NCI-H510A (cell line): ENCODE measurements around the gene LYG2.
"Not testable (repeated sequence)": the region's sequence is repeated elsewhere in the genome, so short reads cannot be mapped to it uniquely, and the experiment has no call there.

Experiments used
- DNase-seq: peaks from one replicate; lab custom pipeline; 2025; lab: John Stamatoyannopoulos, UW

The LYG2 gene, protein sequence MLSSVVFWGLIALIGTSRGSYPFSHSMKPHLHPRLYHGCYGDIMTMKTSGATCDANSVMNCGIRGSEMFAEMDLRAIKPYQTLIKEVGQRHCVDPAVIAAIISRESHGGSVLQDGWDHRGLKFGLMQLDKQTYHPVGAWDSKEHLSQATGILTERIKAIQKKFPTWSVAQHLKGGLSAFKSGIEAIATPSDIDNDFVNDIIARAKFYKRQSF

DNA sequence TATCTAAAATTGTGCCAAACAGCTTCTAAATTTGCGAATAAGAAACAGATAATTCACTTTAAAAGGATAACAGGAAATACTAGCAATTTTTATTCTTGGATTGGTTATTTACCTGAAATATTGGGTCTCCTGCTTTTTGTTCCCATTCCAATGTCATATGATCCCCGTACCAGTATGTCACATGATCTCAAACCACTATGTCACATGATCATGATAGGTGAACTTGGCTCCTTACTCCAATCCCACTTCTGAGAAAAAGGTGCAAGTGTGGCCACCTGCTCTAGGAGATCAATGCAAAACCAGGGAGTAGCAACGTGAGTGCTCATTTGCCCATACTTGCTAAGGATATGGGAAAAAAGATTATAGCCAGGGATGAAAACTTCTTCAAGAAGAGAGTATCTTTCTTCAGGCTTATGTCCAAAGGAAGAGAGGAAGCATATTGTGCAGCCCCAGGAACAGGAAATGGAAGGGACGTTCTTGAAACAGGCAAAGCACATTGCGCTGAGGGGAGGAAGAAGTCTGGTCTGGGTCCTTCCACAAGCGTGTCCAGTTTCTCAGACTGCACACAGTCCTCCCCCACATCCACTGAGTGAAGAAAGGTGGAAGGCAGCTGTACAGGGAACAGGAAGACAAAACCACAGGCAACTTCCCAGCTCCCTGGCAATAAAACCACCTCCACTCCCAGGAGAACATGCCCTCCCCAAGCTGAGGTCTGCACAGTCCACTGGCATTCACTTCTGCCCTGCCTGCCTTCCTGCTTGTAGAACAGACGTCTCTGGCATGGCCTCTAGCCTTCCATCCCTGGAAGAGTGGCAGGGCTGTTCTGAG, at the start of gene LYG2:
Gene LYG2 (minus strand): TSS at position 176 of the 828 bp plus-strand sequence. CDS start 1,406 bp downstream, outside the sequence.
- no peak for DNase-seq

DNA sequence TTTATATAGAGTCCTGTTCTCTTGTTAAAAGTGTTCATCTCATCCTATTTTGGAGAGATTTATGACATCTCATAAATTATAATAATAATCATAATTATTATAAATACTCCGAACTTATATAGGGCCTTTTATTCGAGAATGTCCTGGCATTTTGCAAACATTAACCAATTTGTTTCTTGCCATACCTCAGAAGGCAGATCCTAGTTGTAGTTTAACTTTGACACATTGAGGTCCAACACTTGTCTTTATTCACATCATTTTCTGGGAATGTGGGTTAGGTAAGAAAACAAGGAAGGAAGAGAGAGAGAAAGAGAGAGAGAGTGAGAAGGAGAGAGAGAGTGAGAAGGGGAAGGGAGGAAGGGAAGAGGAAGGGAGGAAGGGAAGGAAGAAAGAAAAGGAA, 45.6 kb upstream of the LYG2 start, which contains the start of gene LYG1:
Gene LYG1 (minus strand): TSS at position 101 of the 400 bp plus-strand sequence. CDS start 5,527 bp downstream, outside the sequence.
- DNase-seq: not testable (repeated sequence)

DNA sequence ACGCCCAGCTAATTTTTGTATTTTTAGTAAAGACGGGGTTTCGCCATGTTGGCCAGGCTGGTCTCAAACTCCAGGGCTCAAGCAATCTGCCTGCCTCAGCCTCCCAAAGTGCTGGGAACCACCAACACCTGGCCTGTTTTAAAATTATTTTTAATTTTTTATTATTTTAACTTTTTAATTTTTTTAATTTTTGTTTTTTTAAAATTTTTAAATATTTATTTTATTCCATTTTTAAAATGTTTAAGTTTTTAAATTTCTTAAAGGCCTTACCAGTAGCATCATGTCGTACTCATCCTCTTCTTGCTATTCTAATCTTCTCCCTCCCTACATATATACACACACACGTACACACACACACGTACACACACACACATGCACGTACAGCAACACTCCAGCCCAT, 44.1 kb upstream of the LYG2 start:
- no peak for DNase-seq

DNA sequence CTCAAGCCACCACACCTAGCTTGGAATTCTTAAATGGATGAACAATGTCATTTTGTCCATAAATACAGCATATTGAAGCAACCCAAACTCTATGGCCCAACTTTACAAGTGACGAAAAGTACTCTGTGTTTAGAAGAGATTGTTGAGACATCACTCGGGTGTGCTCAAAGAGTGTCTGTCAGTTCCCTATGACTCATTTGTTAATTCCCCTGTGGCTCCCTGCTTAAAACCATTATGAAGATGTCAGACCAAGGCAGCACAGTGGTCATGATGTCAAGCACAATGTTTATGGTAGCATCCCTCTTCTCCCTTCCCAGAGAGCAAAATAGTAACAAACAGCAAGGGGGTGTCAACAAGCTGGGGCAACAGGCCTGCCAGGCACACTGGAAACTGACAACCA, 42.5 kb upstream of the LYG2 start:
- DNase-seq: no peak

DNA sequence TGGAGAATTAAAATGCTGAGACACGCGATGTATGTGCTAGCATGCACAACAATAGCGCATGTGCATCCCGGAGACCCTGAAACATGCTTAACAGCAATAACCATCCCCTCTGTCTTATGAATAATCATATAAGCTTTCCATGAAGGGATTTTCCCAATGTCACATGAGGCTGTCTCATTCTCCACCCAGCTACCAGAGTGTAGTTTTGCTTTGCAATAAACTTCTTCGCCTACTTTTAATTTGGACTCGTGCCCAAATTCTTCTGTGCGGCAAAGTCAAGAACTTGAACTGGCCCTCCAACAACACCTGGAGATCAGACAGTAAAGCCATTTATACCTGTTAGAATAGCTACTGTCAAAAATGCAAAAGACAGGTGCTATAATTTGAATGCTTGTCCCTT, 30.1 kb upstream of the LYG2 start:
- no peak for DNase-seq

DNA sequence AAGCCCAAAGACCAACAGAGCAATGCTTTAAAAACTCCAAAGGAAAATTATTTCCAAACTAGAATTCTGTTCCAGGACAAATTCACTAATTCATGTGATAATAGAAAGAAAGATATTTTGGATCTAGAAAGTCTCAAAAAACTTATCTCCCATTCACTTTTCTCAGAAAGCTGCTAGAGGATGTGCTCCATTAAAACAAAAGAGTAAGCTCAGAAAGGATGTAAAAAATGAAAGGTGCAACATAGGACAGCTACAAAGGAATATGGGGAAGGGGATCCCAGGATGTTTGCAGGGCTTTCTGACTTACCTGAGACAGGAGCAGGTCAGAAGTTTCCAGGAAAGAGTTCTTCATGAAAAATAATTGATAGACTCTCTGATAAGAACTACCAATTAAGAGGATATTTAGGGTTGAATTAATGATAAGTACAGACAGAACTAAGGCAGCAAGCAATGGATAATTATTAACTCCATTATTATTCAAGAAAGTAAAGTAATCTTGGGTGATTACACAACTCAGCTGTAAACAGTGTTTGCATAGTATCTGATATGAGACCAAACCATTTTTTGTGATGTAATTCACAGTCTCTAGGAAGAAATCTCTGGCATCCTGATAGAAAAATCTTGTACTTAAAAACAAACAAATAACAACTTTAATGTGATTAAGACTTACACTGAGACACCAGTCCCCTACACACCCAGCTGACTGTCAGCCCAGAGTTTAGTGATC, 24.7 kb upstream of the LYG2 start:
- no peak for DNase-seq

DNA sequence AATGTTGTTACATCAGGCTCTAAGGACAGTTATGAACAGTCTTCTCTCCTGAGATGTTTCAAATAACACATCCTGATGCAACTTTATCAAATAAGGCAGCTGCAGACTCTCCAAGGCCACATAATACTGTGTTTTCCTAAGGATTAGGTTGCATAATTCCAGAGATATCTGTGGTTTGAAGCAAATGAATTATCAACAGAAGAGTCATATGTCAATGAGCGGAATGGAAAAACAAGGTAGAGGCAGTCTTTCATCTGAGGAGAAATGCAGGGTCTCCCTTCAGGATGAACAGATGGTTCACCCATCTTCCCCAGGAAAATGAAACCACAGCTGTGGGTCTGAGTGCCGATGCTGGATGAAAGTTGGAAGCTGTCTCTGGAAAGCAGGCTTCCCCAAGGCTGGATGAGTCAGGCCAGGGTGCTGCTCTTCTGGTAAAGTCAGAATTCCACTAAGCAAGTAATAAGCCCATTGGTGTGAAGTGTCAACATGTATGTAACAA, 23.4 kb upstream of the LYG2 start:
- DNase-seq: no peak

DNA sequence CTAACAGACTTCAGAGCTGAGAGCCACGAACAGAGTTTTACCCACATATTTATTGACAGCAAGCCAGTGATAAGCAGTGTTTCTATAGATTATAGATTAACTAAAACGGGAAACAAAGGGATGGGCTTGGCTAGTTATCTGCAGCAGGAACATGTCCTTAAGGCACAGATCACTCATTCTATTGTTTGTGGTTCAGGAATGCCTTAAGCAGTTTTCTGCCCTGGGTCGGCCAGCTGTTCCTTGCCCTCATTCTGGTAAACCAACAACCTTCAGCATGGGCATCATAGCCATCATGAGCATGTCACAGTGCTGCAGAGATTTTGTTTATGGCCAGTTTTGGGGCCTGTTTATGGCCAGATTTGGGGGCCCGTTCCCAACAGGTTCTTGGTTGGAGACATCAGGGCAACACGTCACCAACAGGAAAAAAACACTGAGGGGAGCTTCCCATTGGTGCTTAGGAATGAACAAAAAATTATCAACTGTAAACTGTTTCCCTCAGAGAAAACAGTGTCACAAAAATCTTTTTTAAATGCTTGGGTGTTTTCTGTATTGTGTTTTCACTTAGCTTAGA, 22.8 kb upstream of the LYG2 start:
- not testable (repeated sequence) for DNase-seq

DNA sequence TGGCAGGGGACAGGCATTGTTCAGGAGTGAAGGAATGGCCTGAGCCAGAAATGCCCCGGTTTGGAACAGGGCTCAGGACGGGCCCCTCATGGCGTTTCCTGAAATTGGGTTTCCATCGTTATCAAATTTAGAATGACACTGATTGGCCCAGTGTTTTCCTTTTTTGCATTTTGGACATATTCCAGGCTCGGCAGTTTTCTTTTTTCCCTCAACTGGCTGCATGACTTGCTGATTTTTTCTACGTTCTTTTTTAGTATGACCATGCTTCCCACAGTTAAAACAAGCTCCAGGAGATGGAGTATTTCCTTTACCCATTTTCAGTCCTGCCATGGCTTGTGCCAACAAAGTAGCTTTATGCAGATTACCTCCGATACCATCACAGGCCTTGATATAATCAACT, 20.4 kb upstream of the LYG2 start:
- DNase-seq: no peak

DNA sequence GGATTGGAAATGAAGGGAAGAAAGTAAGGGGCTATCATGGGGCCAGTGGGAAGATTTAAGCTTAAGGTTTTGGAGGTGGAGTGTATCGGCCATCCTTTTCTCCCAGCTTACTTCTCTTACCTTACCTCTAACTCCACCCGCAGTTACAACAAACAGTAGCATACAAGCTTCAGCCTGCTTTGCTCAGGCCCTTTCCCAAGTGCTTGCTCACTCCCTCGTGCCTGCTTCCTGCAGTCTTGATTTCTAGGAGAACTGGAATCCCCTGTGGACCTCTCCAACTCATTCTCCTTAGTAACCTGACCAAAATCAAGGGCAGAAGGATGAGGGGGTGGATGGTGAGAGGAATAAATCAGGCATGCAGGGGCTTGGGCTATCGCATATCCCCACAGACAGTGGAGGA, 5.8 kb upstream of the LYG2 start:
- no peak for DNase-seq

DNA sequence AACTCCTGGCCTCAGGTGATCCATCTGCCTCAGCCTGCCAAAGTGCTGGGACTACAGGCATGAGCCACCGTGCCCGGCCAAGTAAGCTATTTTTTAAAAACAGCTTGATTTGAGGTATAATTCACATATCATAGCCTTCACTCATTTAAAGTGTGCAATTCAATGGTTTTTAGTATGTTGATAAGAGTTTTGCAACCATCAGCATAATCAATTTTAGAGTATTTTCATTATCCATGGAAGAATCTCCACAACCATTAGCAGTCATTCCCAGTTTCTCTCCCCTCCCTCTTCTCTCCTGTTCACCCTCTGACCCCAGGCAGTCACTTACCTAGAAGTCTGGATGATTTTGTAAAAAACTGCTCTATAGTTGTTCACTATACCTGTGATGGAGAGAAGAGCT, 4.7 kb upstream of the LYG2 start:
- DNase-seq: no peak

DNA sequence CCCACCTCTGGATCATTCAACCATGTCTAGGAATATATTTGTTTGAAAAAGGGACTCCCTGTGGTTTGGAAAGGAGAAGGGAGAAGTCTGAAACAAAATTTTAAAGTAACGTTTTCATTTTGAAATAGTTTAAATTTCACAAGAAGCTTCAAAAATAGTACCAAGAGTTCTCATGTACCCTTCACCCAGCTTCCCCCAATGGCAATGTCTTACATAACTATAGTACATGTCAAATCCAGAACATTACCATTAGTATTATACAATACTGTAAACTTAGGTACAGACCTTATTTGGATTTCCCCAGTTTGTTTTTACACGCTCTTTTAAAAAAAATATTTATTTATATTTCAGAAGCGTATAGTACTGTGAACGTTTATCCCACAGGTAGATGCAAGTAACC, 4.0 kb upstream of the LYG2 start:
- no peak for DNase-seq

DNA sequence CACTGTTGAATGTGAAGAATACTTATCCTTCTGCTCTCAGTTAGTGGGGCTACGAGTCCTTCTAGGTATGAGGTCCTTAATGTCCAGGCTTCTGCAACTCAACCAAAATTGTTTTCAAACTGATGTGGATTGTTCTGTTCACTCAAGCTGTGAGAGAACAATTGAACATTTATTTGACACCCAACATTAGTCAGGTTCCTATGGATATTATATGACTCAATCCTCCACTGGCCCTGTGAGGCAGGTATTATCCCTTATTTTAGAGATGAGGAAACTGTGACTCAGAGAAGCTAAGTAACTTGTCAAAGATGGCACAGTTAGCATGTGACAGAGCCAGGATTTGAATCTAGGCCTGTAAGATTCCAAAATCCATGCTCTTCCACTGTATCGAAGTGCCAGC, 1.2 kb upstream of the LYG2 start:
- no peak for DNase-seq

DNA sequence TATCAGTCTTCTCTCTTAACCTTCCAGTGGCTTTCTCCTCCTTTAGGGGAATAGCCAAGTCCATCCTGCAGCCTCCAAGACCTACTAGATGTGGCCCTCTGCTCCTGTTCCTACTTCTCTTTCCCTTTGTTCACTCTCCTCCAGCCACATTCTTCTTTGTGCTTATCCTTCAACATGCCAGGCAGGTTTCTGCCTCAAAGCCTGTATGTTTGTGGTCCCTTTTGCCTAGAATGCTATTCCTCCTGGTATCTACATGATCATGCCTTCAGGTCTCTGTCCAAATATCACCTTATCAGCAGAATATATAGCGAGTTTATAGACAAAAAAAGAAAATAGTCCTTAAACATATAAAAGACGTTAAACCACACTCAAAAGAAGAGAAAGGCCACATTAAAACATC, 5.5 kb downstream of the LYG2 start:
- DNase-seq: no peak

DNA sequence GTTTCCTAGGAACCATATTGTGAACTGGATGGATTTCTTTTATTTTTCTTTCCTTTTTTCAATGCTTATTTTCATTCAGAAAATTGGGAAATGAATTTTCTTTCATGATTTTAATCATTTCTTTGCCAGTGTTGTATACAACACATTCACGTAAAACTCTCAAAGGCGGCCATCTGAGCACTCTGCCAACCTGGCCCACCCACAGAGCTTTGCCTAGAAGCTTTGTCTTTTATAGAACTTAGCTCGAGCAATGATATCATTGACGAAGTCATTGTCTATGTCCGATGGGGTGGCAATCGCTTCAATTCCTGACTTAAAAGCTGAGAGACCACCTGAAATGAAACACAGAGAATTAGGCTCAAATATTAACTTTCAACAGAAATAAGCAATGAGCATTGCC, 13.3 kb downstream of the LYG2 start:
- no peak for DNase-seq

DNA sequence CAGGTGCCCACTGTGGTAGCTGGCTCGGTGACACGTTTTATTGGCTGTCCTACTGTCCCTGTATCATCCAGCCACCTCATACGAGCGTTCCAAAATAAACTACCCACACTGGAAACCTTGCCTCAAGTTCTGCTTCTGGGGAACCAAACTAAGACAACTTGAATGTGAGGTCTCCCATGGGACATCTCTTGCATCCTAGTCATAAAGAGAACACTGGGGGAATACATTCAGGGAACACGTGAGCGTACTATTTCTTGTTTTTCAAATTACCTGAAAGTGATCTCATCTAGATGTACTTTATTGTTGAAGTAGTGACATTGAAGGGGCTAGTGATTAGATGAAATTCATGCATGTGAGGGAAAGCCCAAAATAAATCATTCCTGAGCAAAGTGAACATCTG, 15.0 kb downstream of the LYG2 start:
- DNase-seq: no peak

DNA sequence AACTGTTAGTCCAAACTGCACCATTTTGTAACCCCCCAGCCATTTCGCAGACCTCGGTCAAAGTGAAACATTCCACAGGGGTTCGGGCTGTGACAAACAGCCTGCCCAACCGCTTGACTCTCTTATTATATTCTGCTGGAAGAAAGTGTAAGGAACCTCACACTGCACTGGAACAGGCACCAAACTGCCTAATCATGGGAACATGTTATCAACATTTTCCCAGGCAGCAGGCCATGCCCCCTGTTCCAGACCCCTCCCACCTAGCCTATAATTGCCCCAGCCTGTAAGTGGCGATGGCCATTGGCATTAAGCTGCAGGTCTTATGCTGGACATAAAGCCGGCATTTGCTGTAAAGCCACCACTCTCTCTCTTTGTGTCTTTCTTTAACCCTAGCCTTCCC, 16.9 kb downstream of the LYG2 start:
- DNase-seq: no peak

DNA sequence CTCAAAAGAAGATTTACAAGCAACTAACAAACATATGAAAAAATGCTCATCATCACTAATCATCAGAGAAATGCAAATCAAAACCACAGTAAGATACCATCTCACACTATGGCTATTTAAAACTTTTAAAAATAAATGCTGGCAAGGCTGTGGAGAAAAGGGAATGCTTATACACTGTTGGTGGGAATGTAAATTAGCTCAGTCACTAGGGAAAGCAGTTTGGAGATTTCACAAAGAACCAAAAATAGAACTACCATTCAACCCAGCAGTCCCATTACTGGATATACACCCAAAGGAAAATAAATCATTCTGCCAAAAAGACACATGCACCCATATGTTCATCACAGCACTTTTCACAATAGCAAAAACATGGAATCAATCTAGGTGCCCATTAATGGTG, 22.3 kb downstream of the LYG2 start:
- DNase-seq: not testable (repeated sequence)

DNA sequence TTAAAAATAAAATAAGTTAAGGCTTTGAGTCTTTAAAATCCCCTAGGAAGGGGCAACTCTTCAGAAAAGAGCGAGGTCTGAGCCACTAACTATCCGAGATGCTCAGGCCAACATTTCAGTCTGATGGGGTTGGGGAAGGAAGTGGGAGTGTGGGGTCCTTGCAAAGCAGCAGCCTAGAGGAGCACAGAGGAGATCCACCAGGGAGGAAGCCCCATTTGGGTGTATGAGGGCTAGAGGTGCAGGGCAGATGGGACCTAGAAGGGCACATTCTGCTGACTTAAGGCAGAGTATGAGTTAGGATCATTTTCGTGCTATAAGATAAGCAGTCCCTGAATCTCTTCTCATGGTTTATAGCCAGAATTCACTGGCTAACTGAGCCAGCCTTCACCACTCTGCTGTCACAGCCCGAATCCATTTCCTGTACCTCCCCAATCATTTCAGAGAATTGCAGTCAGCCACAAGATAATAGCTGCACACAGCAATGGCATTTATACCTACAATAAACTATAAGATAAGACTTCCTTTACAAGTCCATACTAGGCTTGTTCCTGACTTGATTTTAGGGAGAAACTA, 37.5 kb downstream of the LYG2 start:
- no peak for DNase-seq

DNA sequence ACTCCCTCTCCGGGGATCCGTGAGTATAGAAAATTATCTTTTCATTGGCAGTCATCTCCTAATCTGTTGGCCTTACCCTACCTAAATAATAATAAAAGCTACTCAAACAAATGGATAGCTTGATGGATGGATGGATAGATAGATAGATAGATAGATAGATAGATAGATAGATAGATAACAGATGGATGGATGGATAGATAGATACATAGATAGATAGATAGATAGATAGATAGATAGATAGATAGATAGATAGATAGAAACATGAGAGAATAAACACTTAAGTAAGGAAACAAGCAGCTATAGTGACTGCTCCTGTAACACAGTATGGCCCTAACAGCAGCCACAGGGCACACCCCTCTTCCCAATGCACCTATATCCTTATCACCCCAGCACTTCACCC, 39.4 kb downstream of the LYG2 start:
- DNase-seq: no peak

DNA sequence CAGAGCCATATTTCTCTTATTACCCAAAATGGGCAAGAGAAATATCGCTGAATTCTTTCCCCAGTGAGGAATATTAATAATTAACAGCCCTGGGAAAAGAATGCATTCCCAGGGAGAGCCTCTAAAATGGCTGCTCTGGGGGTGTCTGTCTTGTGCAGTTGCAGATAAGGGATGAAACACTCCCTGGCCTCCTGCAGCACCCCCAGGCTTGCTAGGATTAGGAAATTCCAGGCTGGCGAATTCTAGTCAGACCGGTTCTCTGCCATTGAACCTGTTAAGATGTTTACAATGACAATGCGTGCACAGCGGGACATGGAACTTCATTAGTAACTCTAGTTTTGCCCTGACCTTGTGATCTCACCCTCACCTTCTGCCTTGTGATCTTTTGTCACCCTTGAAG, 50.0 kb downstream of the LYG2 start:
- DNase-seq: no peak
